H9 (cell line): ENCODE data around the gene KDM2A. TPM values are rescaled to one million over a fixed set of nuclear protein-coding genes. Genes with fewer than 3 reads are reported as not detected.

Experiments used
- DNase-seq: peaks from one replicate; pipeline ENCODE4 v3.0.0-alpha.2; 2017
- H2AFZ ChIP-seq: one replicate; pipeline ENCODE4 v1.6.1; 2013; ENCODE audit warnings: mild to moderate bottlenecking, low read length, control low read depth, moderate library complexity
- H2AK5ac ChIP-seq: 2 replicates; pipeline ENCODE4 v1.6.1; 2013; ENCODE audit warnings: low read length, control low read depth, mixed read lengths; ENCODE audit not compliant: insufficient read length
- H2BK120ac ChIP-seq: one replicate; pipeline ENCODE4 v1.6.1; 2013; ENCODE audit warnings: low read depth, mild to moderate bottlenecking, low read length, control low read depth, inconsistent platforms; ENCODE audit not compliant: poor library complexity, severe bottlenecking
- H2BK12ac ChIP-seq: 2 replicates; pipeline ENCODE4 v1.6.1; 2013; ENCODE audit warnings: low read length, control low read depth, mixed read lengths, low read depth; ENCODE audit not compliant: insufficient read length
- H2BK15ac ChIP-seq: 2 replicates; pipeline ENCODE4 v1.6.1; 2013; ENCODE audit warnings: low read depth, low read length, control low read depth
- H2BK20ac ChIP-seq: one replicate; pipeline ENCODE4 v1.6.1; 2013; ENCODE audit warnings: low read depth, mild to moderate bottlenecking, low read length, control low read depth, inconsistent platforms; ENCODE audit not compliant: poor library complexity, severe bottlenecking
- H2BK5ac ChIP-seq: 2 replicates; pipeline ENCODE4 v1.6.1; 2013; ENCODE audit warnings: low read length, control low read depth, mixed read lengths; ENCODE audit not compliant: insufficient read length
- H3K14ac ChIP-seq: 2 replicates; pipeline ENCODE4 v1.6.1; 2013; ENCODE audit warnings: low read length, control low read depth; ENCODE audit not compliant: insufficient read depth
- H3K18ac ChIP-seq: 2 replicates; pipeline ENCODE4 v1.6.1; 2013; ENCODE audit warnings: low read depth, mild to moderate bottlenecking, mixed read lengths, low read length, control low read depth; ENCODE audit not compliant: insufficient read length
- H3K23ac ChIP-seq: 2 replicates; pipeline ENCODE4 v1.6.1; 2013; ENCODE audit warnings: low read length, control low read depth, mixed read lengths, low read depth; ENCODE audit not compliant: insufficient read length
- H3K23me2 ChIP-seq: 2 replicates; pipeline ENCODE4 v1.6.1; 2013; ENCODE audit warnings: low read depth, mild to moderate bottlenecking, mixed read lengths, low read length, control low read depth; ENCODE audit not compliant: insufficient read length, poor library complexity, severe bottlenecking
- H3K27ac ChIP-seq: 2 replicates; pipeline ENCODE4 v1.5.1; 2013; ENCODE audit warnings: low read length, control low read depth, mixed read lengths, low read depth; ENCODE audit not compliant: insufficient read length
- H3K27me3 ChIP-seq: 2 replicates; pipeline ENCODE4 v1.6.1; 2013; ENCODE audit warnings: low read length, control low read depth, inconsistent platforms; ENCODE audit not compliant: insufficient read depth
- H3K4ac ChIP-seq: 2 replicates; pipeline ENCODE4 v1.6.1; 2013; ENCODE audit warnings: low read depth, mild to moderate bottlenecking, control low read depth, inconsistent platforms, low read length, moderate library complexity
- H3K4me1 ChIP-seq: 2 replicates; pipeline ENCODE4 v1.6.1; 2013; ENCODE audit warnings: low read length, control low read depth, inconsistent platforms; ENCODE audit not compliant: insufficient read depth
- H3K4me2 ChIP-seq: 2 replicates; pipeline ENCODE4 v1.6.1; 2013; ENCODE audit warnings: low read length, control low read depth, mixed read lengths; ENCODE audit not compliant: insufficient read length, insufficient read depth
- H3K56ac ChIP-seq: 2 replicates; pipeline ENCODE4 v1.6.1; 2013; ENCODE audit warnings: low read depth, mild to moderate bottlenecking, mixed read lengths, low read length, control low read depth; ENCODE audit not compliant: insufficient read length
- H3K79me1 ChIP-seq: 2 replicates; pipeline ENCODE4 v1.6.1; 2013; ENCODE audit warnings: low read depth, mild to moderate bottlenecking, moderate library complexity, low read length, control low read depth, inconsistent platforms; ENCODE audit not compliant: insufficient read depth, poor library complexity, severe bottlenecking
- H3K79me2 ChIP-seq: 2 replicates; pipeline ENCODE4 v1.6.1; 2013; ENCODE audit warnings: low read length, control low read depth, inconsistent platforms; ENCODE audit not compliant: insufficient read depth
- H3K9ac ChIP-seq: 2 replicates; pipeline ENCODE4 v1.6.1; 2013; ENCODE audit warnings: low read length, control low read depth, mixed read lengths; ENCODE audit not compliant: insufficient read length; ENCODE audit errors: extremely low read depth
- H3K9me3 ChIP-seq: one replicate; pipeline ENCODE4 v1.6.1; 2013; ENCODE audit warnings: low read depth, low read length, inconsistent platforms; ENCODE audit not compliant: control insufficient read depth
- H3T11ph ChIP-seq: one replicate; pipeline ENCODE4 v1.6.1; 2013; ENCODE audit warnings: mild to moderate bottlenecking, low read length, control low read depth, inconsistent platforms
- H4K20me1 ChIP-seq: one replicate; pipeline ENCODE4 v1.6.1; 2013; ENCODE audit not compliant: control insufficient read depth, insufficient read length, insufficient read depth
- H4K5ac ChIP-seq: 2 replicates; pipeline ENCODE4 v1.6.1; 2013; ENCODE audit warnings: low read depth, mild to moderate bottlenecking, mixed read lengths, low read length, control low read depth; ENCODE audit not compliant: insufficient read length
- H4K8ac ChIP-seq: replicated peaks from 2 replicates; pipeline ENCODE4 v1.6.1; 2013; ENCODE audit warnings: low read length, control low read depth, mixed read lengths, low read depth; ENCODE audit not compliant: insufficient read length
- H4K91ac ChIP-seq: 2 replicates; pipeline ENCODE4 v1.6.1; 2013; ENCODE audit warnings: low read depth, mild to moderate bottlenecking, moderate library complexity, mixed read lengths, low read length, control low read depth; ENCODE audit not compliant: insufficient read length
- H3K27ac Mint-ChIP-seq, 3 experiments: 2 replicates in 2 of 3; 3 replicates in 1 of 3; pipeline ENCODE4 v1.8.0; 2020 to 2021; ENCODE audit warnings: mixed read lengths in 3 of 3, mild to moderate bottlenecking in 1 of 3, moderate library complexity in 1 of 3
- H3K27me3 Mint-ChIP-seq: 2 replicates; pipeline ENCODE4 v1.8.0; 2021; ENCODE audit warnings: low read depth, mild to moderate bottlenecking, moderate library complexity, mixed read lengths
- H3K36me3 Mint-ChIP-seq, 3 experiments: 2 replicates in 2 of 3; 3 replicates in 1 of 3; pipeline ENCODE4 v1.8.0; 2020 to 2021; ENCODE audit warnings: low read depth in 3 of 3, mixed read lengths in 3 of 3; ENCODE audit not compliant: insufficient read depth in 1 of 3
- H3K4me1 Mint-ChIP-seq, 2 experiments: 2 replicates each; pipeline ENCODE4 v1.8.0; 2020; ENCODE audit warnings: mixed read lengths in 2 of 2
- H3K4me3 Mint-ChIP-seq, 2 experiments: 2 replicates in 1 of 2; 3 replicates in 1 of 2; pipeline ENCODE4 v1.8.0; 2020 to 2021; ENCODE audit warnings: mild to moderate bottlenecking in 2 of 2, mixed read lengths in 2 of 2, moderate library complexity in 1 of 2
- H3K9me3 Mint-ChIP-seq, 2 experiments: 2 replicates in 1 of 2; 3 replicates in 1 of 2; pipeline ENCODE4 v1.8.0; 2020; ENCODE audit warnings: mild to moderate bottlenecking in 2 of 2, mixed read lengths in 2 of 2, moderate library complexity in 1 of 2
- WGBS: extraction: QIAGEN DNeasy Blood & Tissue Kit; methylation state at CpG from one replicate; pipeline ENCODE4 v1.1.7; 2013; ENCODE audit warnings: missing lambda C conversion rate, low lambda C conversion rate, mixed read lengths; ENCODE audit not compliant: insufficient read length; ENCODE audit errors: extremely low coverage; 5-methylcytosine and 5-hydroxymethylcytosine counted together
- total RNA-seq: library from RNA; stranded (reverse); gene quantifications from 2 replicates; pipeline ENCODE4 v1.2.1, GENCODE V29; 2021
- TF ChIP-seq, protein P1 (sequence below): fragments of 200-600 bp; sonication (generic); conservative IDR thresholded peaks from 3 replicates; pipeline ENCODE4 v1.8.0; 2021; ENCODE audit warnings: antibody characterized with exemption, mild to moderate bottlenecking

Gene KDM2A
- total RNA-seq, 1 experiment from 2014 or later, result 85.9 TPM

DNA sequence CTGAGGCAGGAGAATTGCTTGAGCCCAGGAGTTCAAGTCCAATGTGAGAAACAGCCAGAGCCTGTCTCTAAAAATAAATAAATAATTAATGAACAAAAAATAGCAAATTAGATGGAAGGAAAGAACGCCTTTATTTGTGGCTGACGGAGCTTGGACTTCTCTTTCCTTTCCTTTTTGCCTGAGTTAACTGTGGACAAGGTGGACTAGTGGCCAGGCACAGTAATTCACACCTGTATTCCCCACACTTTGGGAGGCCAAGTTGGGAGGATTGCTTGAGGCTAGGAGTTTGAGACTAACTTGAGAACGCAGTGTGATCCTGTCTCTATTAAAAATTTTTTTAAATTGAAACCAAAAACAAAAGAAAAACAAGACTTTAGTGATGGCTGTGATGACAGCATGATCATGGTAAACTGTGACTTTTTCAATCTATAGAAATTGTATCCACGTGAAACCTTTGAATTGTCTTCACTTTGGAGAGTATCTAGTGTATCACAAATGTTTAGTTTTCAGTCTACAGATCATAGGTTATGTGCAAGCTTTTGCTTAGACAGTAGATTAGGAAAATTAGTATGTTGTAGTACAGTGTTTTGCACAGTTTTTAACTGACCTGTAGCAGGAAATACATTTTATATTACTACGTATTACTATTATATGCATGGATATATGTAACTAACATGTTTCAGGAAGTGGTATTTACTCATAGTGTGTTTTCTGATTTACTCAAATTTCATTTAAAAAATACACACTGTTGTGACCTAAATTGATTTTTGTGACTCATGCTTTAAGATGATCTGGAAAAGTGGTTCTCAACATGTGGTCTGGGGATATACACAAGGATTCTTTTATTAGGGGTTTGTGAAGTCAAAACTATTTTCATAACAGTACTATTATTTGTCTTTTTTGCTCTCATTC, 42.1 kb downstream of the KDM2A start:
- H2AFZ ChIP-seq, result no peak overlapping the region
- H4K91ac ChIP-seq, result no peak overlapping the region
- no peak overlapping the region for H3K14ac ChIP-seq
- peaks cover 2% of the 10 kb centered on the region; the same call in 1 of the 2 replicates for H3K79me2 ChIP-seq
- no peak overlapping the region for H2BK15ac ChIP-seq
- H2AK5ac ChIP-seq, result no peak overlapping the region
- H3K4ac ChIP-seq, result no peak overlapping the region
- no peak overlapping the region for H3K4me2 ChIP-seq
- no peak overlapping the region for H3T11ph ChIP-seq
- peaks cover 3 to 10% (median 10%) of the 10 kb centered on the region in 3 experiments; a peak in 5 of 7 replicates for H3K36me3 Mint-ChIP-seq
- no peaks in the 10 kb centered on the region for H3K27me3 ChIP-seq
- WGBS, result no CpG with 5 or more reads among the region's 5 CpGs
- no peak overlapping the region for H4K8ac ChIP-seq
- no peak overlapping the region for H3K27ac Mint-ChIP-seq
- no peak overlapping the region for H3K4me3 Mint-ChIP-seq
- peaks cover 9% of the 10 kb centered on the region for H3K79me1 ChIP-seq
- no peak overlapping the region for H4K5ac ChIP-seq
- H3K9me3 Mint-ChIP-seq, result no peaks in the 10 kb centered on the region
- H3K9me3 ChIP-seq, result no peaks in the 10 kb centered on the region
- H3K27ac ChIP-seq, result no peak overlapping the region
- H3K23me2 ChIP-seq, result no peaks in the 10 kb centered on the region
- H2BK5ac ChIP-seq, result no peak overlapping the region
- no peak overlapping the region for H2BK120ac ChIP-seq
- DNase-seq, result no peak
- no peaks in the 10 kb centered on the region for H3K27me3 Mint-ChIP-seq
- H3K56ac ChIP-seq, result no peak overlapping the region
- no peaks in the 10 kb centered on the region for H3K4me1 ChIP-seq
- H3K18ac ChIP-seq, result no peak overlapping the region
- H2BK20ac ChIP-seq, result no peak overlapping the region
- no peaks in the 10 kb centered on the region for H4K20me1 ChIP-seq
- TF ChIP-seq, protein P1, sequence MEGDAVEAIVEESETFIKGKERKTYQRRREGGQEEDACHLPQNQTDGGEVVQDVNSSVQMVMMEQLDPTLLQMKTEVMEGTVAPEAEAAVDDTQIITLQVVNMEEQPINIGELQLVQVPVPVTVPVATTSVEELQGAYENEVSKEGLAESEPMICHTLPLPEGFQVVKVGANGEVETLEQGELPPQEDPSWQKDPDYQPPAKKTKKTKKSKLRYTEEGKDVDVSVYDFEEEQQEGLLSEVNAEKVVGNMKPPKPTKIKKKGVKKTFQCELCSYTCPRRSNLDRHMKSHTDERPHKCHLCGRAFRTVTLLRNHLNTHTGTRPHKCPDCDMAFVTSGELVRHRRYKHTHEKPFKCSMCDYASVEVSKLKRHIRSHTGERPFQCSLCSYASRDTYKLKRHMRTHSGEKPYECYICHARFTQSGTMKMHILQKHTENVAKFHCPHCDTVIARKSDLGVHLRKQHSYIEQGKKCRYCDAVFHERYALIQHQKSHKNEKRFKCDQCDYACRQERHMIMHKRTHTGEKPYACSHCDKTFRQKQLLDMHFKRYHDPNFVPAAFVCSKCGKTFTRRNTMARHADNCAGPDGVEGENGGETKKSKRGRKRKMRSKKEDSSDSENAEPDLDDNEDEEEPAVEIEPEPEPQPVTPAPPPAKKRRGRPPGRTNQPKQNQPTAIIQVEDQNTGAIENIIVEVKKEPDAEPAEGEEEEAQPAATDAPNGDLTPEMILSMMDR, result peak; percentile 37; the same call in 2 of the 3 replicates
- peaks cover 9 to 18% of the 10 kb centered on the region in 2 experiments for H3K4me1 Mint-ChIP-seq
- H2BK12ac ChIP-seq, result no peak overlapping the region
- H3K9ac ChIP-seq, result no peak overlapping the region
- no peak overlapping the region for H3K23ac ChIP-seq
